ENCODE results near the gene PCMTD2.

Gene PCMTD2

DNA sequence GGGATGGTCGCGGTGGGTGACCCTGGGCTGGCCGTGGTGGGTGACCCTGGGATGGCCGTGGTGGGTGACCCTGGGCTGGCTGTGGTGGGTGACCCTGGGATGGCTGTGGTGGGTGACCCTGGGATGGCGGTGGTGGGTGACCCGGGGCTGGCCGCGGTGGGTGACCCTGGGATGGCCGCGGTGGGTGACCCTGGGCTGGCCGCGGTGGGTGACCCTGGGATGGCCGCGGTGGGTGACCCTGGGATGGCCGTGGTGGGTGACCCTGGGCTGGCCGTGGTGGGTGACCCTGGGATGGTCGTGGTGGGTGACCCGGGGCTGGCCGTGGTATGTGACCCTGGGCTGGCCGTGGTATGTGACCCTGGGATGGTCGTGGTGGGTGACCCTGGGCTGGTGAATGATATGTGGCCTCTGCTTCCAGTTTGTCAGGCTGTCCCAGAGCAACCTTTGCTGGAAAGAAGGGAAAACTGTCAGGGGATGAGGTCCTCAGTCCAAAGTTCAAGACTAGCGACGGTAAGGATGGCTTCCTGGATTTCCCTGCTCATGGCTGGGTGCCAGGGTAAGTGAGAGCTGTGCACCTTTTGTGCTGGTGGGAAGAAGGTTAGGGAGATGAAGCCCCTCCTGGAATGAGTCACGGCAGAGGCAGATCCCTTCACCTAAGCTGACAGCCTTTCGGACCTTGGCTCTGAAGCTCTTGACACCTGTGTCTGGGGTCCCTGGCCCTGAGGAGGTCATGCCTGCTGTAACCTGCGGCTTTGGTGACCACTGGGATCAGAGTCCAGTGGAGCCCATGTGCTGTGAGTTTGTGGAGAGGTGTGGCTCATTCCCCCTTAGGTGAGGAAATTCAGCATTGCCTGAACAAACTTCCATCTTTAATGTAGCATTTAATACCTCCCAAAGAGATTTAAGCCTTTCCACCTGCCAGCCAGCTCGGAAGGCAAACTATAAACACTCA lies 19.1 kb upstream of the PCMTD2 start:
- Histone ChIP-seq H3K9ac (no peak overlapping the region), H3K4me2 (no peak overlapping the region), H2AFZ (ENCODE audit: low read depth) (no peak overlapping the region), H3K79me2 (ENCODE audit: insufficient read depth, low read depth) (no peaks in the 10 kb centered on the region), H3K27ac (no peak overlapping the region), H3K27me3 (ENCODE audit: insufficient read depth, low read depth) (peaks cover 73% of the 10 kb centered on the region), H3K4me1 (ENCODE audit: low read depth, poor library complexity, severe bottlenecking) (no peaks in the 10 kb centered on the region), H4K20me1 (ENCODE audit: insufficient read depth) (no peaks in the 10 kb centered on the region), H3K4me3 (IDR thresholded peaks at IDR 0.05; ENCODE audit: insufficient read depth, low read depth, low read length) (no peak overlapping the region), H3K36me3 (ENCODE audit: insufficient read depth) (no peaks in the 10 kb centered on the region)
- TF ChIP-seq CTCF (conservative IDR thresholded peaks at IDR 0.05; ENCODE audit: low read depth, low read length), result no peak

DNA sequence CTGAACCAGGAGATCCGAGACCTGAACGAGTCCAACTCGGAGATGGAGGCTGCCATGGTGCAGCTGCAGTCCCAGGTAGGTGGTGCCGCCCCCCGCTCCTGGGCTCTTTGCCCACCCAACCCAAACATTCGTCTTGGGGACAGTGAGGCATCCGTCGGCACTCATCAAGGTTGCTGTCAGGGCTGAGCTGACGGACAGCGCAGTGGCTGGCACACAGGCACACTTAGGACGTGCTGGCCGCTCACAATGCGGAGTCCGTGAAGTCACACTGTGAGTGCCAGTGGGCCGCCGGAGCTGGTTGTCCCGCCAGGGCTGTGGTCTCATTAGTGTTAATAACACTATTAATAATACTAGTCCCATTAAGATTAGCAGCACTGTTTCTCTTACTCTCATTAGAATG lies 18.2 kb upstream of the PCMTD2 start:
- Histone ChIP-seq H2AFZ (ENCODE audit: low read depth) (no peak overlapping the region), H3K4me1 (ENCODE audit: low read depth, poor library complexity, severe bottlenecking) (no peaks in the 10 kb centered on the region), H3K9ac (no peak overlapping the region), H3K36me3 (ENCODE audit: insufficient read depth) (no peaks in the 10 kb centered on the region), H3K4me2 (no peak overlapping the region), H3K27ac (no peak overlapping the region), H3K4me3 (IDR thresholded peaks at IDR 0.05; ENCODE audit: insufficient read depth, low read depth, low read length) (no peak overlapping the region), H4K20me1 (ENCODE audit: insufficient read depth) (no peaks in the 10 kb centered on the region), H3K79me2 (ENCODE audit: insufficient read depth, low read depth) (no peaks in the 10 kb centered on the region), H3K27me3 (ENCODE audit: insufficient read depth, low read depth) (peaks cover 73% of the 10 kb centered on the region)
- TF ChIP-seq CTCF (conservative IDR thresholded peaks at IDR 0.05; ENCODE audit: low read depth, low read length), result no peak

GRCh38 chr20:64238115-64238825 lies 17.3 kb upstream of the PCMTD2 start:
- Histone ChIP-seq H3K4me2 (no peak overlapping the region), H3K27ac (no peak overlapping the region)
- no peak for TF ChIP-seq CTCF (conservative IDR thresholded peaks at IDR 0.05; ENCODE audit: low read depth, low read length)

GRCh38 chr20:64238851-64239387 lies 16.6 kb upstream of the PCMTD2 start:
- Histone ChIP-seq H3K27me3 (ENCODE audit: insufficient read depth, low read depth) (peaks cover 77% of the 10 kb centered on the region), H2AFZ (ENCODE audit: low read depth) (no peak overlapping the region), H3K4me2 (no peak overlapping the region), H3K79me2 (ENCODE audit: insufficient read depth, low read depth) (no peaks in the 10 kb centered on the region), H4K20me1 (ENCODE audit: insufficient read depth) (no peaks in the 10 kb centered on the region), H3K27ac (no peak overlapping the region), H3K4me1 (ENCODE audit: low read depth, poor library complexity, severe bottlenecking) (no peaks in the 10 kb centered on the region), H3K9ac (no peak overlapping the region), H3K4me3 (IDR thresholded peaks at IDR 0.05; ENCODE audit: insufficient read depth, low read depth, low read length) (no peak overlapping the region), H3K36me3 (ENCODE audit: insufficient read depth) (no peaks in the 10 kb centered on the region)
- no peak for TF ChIP-seq CTCF (conservative IDR thresholded peaks at IDR 0.05; ENCODE audit: low read depth, low read length)

More at GRCh38 chr20:64238115-64238825, 17.3 kb upstream of the PCMTD2 start:
- Histone ChIP-seq H3K27me3 (ENCODE audit: insufficient read depth, low read depth) (peaks cover 77% of the 10 kb centered on the region), H3K79me2 (ENCODE audit: insufficient read depth, low read depth) (no peaks in the 10 kb centered on the region), H3K9ac (no peak overlapping the region), H3K4me1 (ENCODE audit: low read depth, poor library complexity, severe bottlenecking) (no peaks in the 10 kb centered on the region), H3K4me3 (IDR thresholded peaks at IDR 0.05; ENCODE audit: insufficient read depth, low read depth, low read length) (no peak overlapping the region), H3K36me3 (ENCODE audit: insufficient read depth) (no peaks in the 10 kb centered on the region), H2AFZ (ENCODE audit: low read depth) (no peak overlapping the region), H4K20me1 (ENCODE audit: insufficient read depth) (no peaks in the 10 kb centered on the region)

Measured in KMS-11 (cell line).